GM15510 (cell line): Measurements from ENCODE around the gene USH1G.

Experiments used
- POLR2A ChIP-seq: IDR thresholded peaks from 3 replicates; pipeline ENCODE4 v1.6.1; 2011; ENCODE audit warnings: borderline replicate concordance; ENCODE audit not compliant: insufficient read length; ENCODE audit errors: extremely low read depth

Gene USH1G

GRCh38 chr17:74903034-74903433, 20.0 kb downstream of the USH1G start:
- TF ChIP-seq POLR2A = no peak

- no peak for TF ChIP-seq POLR2A
Measured at GRCh38 chr17:74901353-74902135, 21.5 kb downstream of the USH1G start.

- TF ChIP-seq POLR2A = no peak
Measured at GRCh38 chr17:74900208-74900607, 22.8 kb downstream of the USH1G start.

- no peak for TF ChIP-seq POLR2A
Measured at GRCh38 chr17:74898376-74898946, 24.6 kb downstream of the USH1G start.

- no peak for TF ChIP-seq POLR2A
Measured at GRCh38 chr17:74893936-74894671, 29.0 kb downstream of the USH1G start.

GRCh38 chr17:74892974-74893911, 29.8 kb downstream of the USH1G start, which contains the start of gene FADS6:
Gene FADS6 (minus strand): TSS chr17:74893633. CDS start chr17:74893595, 38 bp downstream.
- TF ChIP-seq POLR2A = no peak

GRCh38 chr17:74892013-74892841, 30.8 kb downstream of the USH1G start:
- TF ChIP-seq POLR2A = no peak

- TF ChIP-seq POLR2A = no peak
Measured at GRCh38 chr17:74890554-74890953, 32.5 kb downstream of the USH1G start.

- TF ChIP-seq POLR2A = no peak
Measured at GRCh38 chr17:74888469-74888868, 34.6 kb downstream of the USH1G start.

GRCh38 chr17:74883241-74883745, 39.8 kb downstream of the USH1G start:
- no peak for TF ChIP-seq POLR2A

GRCh38 chr17:74882517-74883240, 40.4 kb downstream of the USH1G start:
- no peak for TF ChIP-seq POLR2A

- TF ChIP-seq POLR2A = no peak
Measured at GRCh38 chr17:74881073-74881472, 42.0 kb downstream of the USH1G start.

- TF ChIP-seq POLR2A = no peak
Measured at GRCh38 chr17:74879308-74879707, 43.7 kb downstream of the USH1G start.
